SHP77 treated with DMSO at 0.1 percent for 48 hours (cell line): Measurements from ENCODE around the gene KDELR1.

Source experiments
- DNase-seq: peaks from one replicate; lab custom pipeline; 2025; lab: John Stamatoyannopoulos, UW

KDELR1 gene

GRCh38 chr19:48342414-48342738 is 49.0 kb downstream of the KDELR1 start:
- DNase-seq = no peak

- DNase-seq = no peak
Observed at GRCh38 chr19:48341515-48342413, 49.6 kb downstream of the KDELR1 start.

GRCh38 chr19:48340995-48341394 is 50.4 kb downstream of the KDELR1 start:
- no peak for DNase-seq

DNA sequence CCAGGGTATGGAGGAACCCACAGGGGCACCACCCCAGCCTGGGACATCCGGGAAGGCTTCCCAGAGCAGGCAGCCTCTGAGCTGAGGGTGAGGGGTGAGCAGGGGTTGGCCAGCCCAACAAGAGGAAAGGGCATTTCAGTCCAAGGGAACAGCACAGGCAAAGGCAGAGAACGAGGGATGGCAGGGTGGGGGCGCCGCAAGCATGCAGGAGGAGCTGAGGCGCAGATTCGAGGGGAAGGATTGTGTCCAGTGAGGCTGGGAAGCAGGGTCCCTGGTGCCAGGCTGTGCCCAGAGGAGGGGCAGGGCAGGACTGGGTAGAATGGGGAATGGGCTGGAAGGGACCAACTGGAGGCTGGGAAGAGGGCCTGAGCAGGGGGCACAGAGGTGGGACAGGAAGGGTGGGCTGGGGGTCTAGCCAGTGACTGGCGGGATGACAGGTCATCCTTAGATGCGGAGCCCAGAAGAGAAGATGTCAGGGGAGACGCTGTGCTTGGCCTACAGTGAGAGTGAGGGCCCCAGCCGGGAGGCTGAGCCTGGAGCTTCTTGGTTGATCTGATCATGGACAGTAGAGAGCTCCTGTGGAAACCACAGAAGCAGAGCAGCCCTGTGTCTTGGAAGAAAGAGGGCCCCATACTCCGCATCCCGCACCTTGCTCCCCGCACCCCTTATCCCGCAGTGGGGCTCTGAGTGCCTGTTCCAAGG is 52.4 kb downstream of the KDELR1 start:
- no peak for DNase-seq

DNA sequence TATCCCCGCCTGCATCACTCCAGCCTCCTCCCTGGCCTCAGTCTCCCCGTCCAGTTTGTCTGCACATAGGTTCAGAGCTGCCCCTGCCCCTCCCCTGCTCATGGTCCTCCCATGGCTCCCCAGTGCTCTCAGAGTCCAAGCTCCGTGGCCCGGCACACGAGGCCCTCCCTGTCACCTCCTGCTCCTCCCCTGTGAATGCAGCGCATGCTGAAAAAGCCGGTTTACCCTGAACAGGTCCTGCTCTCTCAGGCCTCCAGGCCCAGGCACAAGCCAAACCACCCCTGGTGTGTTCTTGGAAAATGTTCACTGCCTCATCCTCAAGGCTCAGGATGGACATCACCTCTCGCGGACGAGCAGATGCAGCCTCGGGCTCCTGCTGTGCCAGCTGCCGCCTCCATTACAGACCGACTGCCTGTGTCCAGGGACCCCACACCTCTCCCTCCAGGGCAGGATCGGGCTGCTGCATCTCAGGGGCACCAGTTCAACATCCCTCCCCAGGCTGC is 53.0 kb downstream of the KDELR1 start:
- DNase-seq = no peak

DNA sequence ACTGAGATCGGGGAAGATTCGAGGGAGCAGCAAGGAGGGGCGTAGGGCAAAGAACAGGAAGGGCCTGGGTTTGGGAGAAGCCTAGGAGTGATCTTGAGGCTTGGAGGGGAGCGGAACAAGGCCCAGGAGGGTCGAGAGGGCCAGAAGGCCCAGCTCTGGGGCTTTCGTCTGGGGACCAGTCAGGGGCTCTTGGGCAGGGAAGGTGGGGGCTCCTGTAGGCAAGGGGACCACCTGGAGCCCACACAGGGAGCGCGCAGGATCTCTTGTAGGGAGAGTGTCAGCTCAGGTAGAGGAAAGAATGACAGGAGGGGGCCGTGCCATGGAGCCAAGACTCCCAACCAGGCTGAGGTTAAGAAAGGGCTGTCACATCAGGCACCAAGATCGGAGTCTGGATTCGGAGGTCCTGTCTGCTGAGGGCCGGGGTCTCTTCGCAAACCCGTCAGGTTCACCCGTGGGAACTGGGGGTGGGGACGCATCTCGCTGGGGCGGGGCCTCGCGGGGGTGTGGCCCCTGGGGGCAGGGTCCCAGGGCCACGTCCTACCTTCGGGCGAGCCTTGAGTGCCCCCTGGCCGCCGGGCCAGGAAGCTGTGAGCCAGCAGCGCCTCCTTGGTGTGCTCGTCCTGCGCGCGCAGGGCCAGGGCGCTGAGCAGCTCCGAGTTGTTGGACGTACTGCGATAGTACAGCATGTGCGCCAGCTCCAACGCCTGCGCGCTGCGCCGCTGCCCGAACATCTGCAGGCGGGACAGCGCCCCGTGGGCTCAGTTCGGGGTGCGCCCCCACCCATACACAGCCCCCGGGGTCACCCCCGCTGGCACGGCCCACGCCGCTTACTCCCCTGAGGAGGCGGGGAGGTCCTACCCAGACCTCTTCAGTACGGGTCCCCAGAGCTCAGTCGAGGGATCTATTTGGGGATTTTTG is 57.6 kb downstream of the KDELR1 start:
- peak; percentile 65 for DNase-seq

DNA sequence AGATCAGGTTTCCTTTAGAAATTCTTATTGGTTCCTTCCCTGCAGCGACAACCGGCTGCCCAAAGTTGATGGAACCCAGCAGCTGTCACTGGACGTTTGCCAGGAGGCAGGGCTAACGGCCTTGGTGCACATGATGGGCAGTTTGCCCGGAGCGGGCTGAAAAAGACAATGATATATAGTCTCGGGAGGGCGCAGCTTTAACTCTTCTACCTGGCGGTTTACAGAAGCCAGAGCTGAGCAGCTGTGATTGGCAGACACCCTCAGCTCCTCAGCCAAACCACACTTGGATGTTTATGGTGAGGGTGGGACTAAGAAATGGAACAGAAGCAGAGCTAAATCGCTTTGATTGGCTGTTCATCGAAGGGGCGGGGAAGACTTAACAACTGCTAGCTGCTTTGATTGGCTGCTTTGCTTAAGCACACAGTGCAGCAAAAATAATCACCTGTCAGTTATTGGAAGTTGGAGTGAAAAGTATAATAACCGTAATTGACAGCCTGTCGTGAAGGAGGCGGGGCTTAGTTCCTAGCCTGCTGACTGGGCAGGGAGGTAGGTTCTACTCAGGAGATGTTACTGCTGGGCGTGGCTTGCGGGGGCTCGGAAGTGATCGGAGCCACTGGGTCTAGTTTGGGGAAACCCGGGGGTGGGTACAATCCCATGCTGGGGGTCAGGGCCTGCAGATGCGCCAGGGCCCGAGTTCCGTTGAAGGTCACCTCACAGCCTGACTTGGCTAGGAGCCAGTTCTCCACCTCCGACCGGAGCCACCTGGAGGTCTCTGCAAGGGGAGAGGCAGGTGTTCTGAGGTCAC is 58.5 kb downstream of the KDELR1 start:
- DNase-seq = peak; percentile 100
